Measurements from ENCODE around the gene TMEM63A. TPM values are rescaled to one million over a fixed set of nuclear protein-coding genes. Genes with fewer than 3 reads are reported as not detected.

TMEM63A gene
- total RNA-seq, 4 donors from 2014 or later, result 104 to 256 (median 180) TPM

GRCh38 chr1:225887030-225887314 is 4.8 kb upstream of the TMEM63A start:
- TF ChIP-seq POLR2AphosphoS5 (IDR thresholded peaks at IDR 0.05) (no peak), POLR2A (IDR thresholded peaks at IDR 0.05) (no peak), CTCF (IDR thresholded peaks at IDR 0.05) (no peak)
- DNase-seq, result no peak
- in situ Hi-C loops (cut with MboI; ENCODE audit: low pct_ligation_motif_present in 1 of 4, low pct_unique_long_range_greater_than_20kb in 1 of 4, low sequenced_read_pairs in 3 of 4), result no loop called here
- Histone ChIP-seq H3K36me3 (no peaks in the 10 kb centered on the region), H3K9me3 (no peaks in the 10 kb centered on the region), H3K4me3 (peak overlapping the region in 3 of 4 donors; percentile 24 to 51 (median 48)), H3K27me3 (no peaks in the 10 kb centered on the region), H3K27ac (peak overlapping the region in 3 of 4 donors; percentile 82 to 98 (median 98)), H3K4me1 (peaks cover 6 to 46% (median 15%) of the 10 kb centered on the region in 4 donors)
- WGBS, 2 donors (ENCODE audit: low coverage in 1 of 2), result 41 to 43% methylated on average over 1 to 7 of the region's 7 CpGs
- intact Hi-C loops (cut with DNase I; ENCODE audit: low total_unique reads), result no loop called here

GRCh38 chr1:225886159-225887029 is 4.2 kb upstream of the TMEM63A start:
- Histone ChIP-seq H3K27ac (peak overlapping the region in 3 of 4 donors; percentile 82 to 98 (median 98)), H3K4me3 (peak overlapping the region in 2 of 4 donors; percentile 48 to 51), H3K36me3 (no peaks in the 10 kb centered on the region), H3K9me3 (no peaks in the 10 kb centered on the region), H3K4me1 (peaks cover 7 to 41% (median 17%) of the 10 kb centered on the region in 4 donors), H3K27me3 (no peaks in the 10 kb centered on the region)
- TF ChIP-seq POLR2A (IDR thresholded peaks at IDR 0.05) (no peak), POLR2AphosphoS5 (IDR thresholded peaks at IDR 0.05) (peak in 1 of 3 donors; percentile 32)
- whole genome bisulfite sequencing, 2 donors (ENCODE audit: low coverage in 1 of 2), result 70 to 92% methylated on average over 2 to 13 of the region's 19 CpGs
- DNase-seq, result no peak
- intact Hi-C loops (cut with DNase I; ENCODE audit: low total_unique reads) (loop anchor here (1.0 kb wide), 1 partner anchor 42 kb away; no protein-coding TSS in a partner anchor), in situ Hi-C loops (cut with MboI; ENCODE audit: low pct_ligation_motif_present in 1 of 4, low pct_unique_long_range_greater_than_20kb in 1 of 4, low sequenced_read_pairs in 3 of 4) (no loop called here)

- H3K9me3 ChIP-seq, result no peaks in the 10 kb centered on the region
- intact Hi-C loops (cut with DNase I; ENCODE audit: low total_unique reads), result no loop called here
- H3K27me3 ChIP-seq, result no peaks in the 10 kb centered on the region
- 82% methylated on average over 6 of the region's 6 CpGs; no CpG with 5 or more reads in 1 of the 2 donors for WGBS, 2 donors (ENCODE audit: low coverage in 1 of 2)
- peak overlapping the region in 2 of 4 donors; percentile 98 for H3K27ac ChIP-seq
- peaks cover 12 to 43% (median 21%) of the 10 kb centered on the region in 4 donors for H3K4me1 ChIP-seq
- no peak for DNase-seq
- H3K36me3 ChIP-seq, result no peaks in the 10 kb centered on the region
- in situ Hi-C loops (cut with MboI; ENCODE audit: low pct_ligation_motif_present in 1 of 4, low pct_unique_long_range_greater_than_20kb in 1 of 4, low sequenced_read_pairs in 3 of 4), result no loop called here
- H3K4me3 ChIP-seq, result no peak overlapping the region
- TF ChIP-seq EP300 (IDR thresholded peaks at IDR 0.05; ENCODE audit: low read depth) (no peak), POLR2AphosphoS5 (IDR thresholded peaks at IDR 0.05) (peak in 1 of 3 donors; percentile 4), POLR2A (IDR thresholded peaks at IDR 0.05) (no peak), CTCF (IDR thresholded peaks at IDR 0.05) (no peak)
Measured at GRCh38 chr1:225885336-225885735, 3.2 kb upstream of the TMEM63A start.

- Histone ChIP-seq H3K27ac (peak overlapping the region; percentile 93 to 98 (median 98)), H3K36me3 (no peaks in the 10 kb centered on the region), H3K4me3 (peak overlapping the region in 3 of 4 donors; percentile 81 to 97 (median 92)), H3K9me3 (no peaks in the 10 kb centered on the region), H3K4me1 (peaks cover 27 to 43% (median 32%) of the 10 kb centered on the region in 4 donors), H3K27me3 (no peaks in the 10 kb centered on the region)
- peak; percentile 57 for DNase-seq
- intact Hi-C loops (cut with DNase I; ENCODE audit: low total_unique reads) (no loop called here), in situ Hi-C loops (cut with MboI; ENCODE audit: low pct_ligation_motif_present in 1 of 4, low pct_unique_long_range_greater_than_20kb in 1 of 4, low sequenced_read_pairs in 3 of 4) (no loop called here)
- TF ChIP-seq POLR2AphosphoS5 (IDR thresholded peaks at IDR 0.05), result no peak
- TF ChIP-seq CTCF (IDR thresholded peaks at IDR 0.05), result no peak
- no peak for TF ChIP-seq EP300 (IDR thresholded peaks at IDR 0.05; ENCODE audit: low read depth)
- no peak for TF ChIP-seq POLR2A (IDR thresholded peaks at IDR 0.05)
- 52 to 53% methylated on average over 7 to 11 of the region's 11 CpGs for WGBS, 2 donors (ENCODE audit: low coverage in 1 of 2)
Measured at GRCh38 chr1:225883616-225884265, 1.6 kb upstream of the TMEM63A start.

Measured in transverse colon (tissue), 4 donors.